Measurements from ENCODE around the gene SLC6A12.

The SLC6A12 gene

DNA sequence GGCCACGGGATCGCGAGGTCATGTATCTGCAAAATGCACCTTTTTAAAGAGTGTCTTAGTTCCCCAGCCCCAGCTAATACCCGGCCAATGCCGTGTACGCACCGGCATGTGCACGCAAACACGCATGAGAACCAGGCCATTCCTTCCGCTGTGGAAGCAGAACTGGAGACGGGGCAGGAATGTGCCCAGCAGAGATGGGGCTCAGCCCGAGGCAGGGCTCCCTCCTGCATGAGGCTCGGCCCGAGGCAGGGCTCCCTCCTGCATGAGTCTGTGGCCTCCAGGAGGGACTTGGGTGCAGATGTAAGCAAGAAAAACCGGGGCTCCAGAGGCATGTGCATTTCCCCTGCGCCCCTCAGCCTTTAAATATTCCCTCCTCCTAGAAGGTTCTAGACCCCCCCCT lies 38.2 kb downstream of the SLC6A12 start:
- no peak for DNase-seq

DNA sequence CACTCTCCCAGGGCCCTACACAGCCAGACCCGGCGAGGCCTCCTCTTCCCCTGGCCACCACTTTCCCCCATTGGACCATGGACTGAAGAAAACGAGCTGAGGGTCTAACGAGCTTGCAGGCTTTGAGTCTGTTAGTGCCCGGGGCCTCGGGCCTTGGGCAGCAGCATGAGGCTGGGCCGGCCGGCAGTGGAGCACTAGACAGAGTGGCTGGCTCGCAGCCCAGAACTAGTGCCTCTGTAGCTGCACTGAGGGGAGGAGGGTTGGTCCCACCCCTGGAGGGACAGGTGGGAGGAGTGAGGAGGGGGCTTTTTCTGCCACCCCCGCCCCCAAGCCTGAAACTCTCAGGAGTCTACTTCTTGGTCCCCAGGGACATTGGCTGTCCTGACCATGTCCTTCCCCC lies 38.7 kb downstream of the SLC6A12 start:
- no peak for DNase-seq

DNA sequence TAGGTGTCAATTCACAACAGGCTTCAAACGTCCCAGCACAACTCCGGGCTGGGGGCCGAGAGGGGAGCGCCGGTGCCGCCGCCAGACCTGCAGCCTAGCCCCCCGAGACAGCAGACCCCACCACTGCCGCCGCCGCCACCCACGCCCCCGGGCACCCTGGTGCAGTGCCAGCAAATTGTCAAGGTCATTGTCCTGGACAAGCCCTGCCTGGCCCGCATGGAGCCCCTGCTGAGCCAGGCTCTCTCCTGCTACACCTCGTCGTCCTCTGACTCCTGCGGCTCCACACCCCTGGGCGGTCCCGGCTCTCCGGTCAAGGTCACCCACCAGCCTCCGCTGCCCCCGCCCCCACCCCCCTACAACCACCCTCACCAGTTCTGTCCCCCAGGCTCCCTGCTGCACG lies 39.4 kb downstream of the SLC6A12 start:
- no peak for DNase-seq

DNA sequence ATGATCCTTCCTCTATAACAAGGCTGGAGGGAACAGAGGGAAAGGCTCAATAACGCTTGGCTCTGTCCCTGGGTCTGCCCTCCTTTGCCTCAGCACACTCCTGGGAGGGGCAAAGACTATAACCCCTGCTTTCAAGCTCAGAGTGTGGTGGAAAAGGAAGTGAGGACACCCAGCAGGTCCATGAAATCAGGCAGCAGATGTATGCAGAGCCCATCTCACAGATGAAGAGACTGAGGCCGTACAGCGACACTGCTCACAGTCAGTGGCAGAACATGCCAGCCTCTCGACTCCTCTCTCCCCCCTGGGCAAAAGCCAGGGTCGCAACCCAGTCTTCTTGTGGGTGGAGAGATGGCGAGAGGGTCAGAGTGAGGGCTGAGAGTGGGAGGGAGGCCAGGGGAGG lies 39.8 kb downstream of the SLC6A12 start:
- DNase-seq, result no peak

DNA sequence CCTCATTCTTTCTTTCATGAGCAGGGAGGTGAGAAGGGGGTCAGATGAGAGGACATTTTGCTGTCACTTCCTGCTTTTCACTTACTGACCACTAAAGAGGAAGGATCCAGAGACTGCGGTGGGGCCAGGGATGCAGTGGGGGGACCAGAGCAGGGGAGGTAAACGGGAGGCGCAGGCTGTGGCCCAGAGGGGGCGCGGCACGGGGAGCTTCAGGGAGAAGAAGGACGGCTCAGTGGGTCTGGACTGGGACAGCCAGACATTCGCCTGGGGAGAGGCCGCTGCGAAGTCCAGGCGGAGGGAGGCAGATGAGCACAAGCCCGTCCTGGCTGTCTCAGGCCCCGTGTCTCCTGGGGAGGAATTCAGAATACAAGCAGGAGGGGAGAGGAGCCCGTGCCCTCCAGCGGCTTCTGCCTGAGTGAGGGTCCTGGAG lies 41.2 kb downstream of the SLC6A12 start:
- DNase-seq, result no peak

DNA sequence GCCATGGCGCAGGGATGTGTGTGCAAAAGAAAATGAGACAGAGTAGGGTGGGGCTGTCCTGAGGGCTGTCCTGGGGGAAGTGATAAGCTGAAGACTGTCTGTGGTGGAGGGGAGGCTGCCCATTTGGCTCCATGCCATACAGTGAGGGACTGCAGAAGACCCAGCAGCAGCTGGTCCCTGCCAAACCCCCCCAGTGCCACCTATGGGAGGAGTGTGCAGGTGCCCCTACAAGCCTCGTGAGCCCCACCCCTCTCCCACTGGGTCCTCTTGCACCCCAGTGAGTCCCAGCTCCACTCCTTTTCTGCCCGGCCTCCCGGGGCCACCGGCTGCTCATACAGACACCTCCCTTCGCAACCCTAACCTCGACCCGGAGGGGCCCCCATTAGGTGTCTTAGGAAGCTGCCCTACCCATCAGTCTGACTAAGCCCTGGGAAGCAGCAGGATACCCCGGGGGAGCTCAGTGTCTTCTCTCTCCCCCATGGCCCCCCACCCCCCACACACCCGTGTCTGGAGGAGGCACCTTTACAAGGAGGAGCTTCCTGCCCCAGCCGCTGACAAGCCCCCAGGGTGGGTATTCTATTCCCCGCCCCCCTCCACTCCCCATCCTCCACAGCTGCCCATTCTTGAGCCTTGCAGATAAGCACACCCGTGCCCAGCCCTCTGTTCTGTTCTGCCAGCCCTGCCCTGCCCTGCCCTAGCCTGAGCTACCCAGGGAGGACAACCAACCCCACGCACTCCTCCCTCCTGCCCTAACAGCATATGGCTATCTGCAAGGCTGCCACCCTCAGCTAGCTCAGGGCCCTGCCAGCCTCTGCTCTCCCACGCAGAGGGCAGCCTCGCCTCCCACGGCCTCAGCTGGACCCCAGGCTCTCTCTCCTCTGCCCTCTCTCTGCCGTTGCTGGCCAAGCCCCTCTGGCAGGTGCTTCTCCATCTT lies 41.9 kb downstream of the SLC6A12 start:
- DNase-seq, result no peak

DNA sequence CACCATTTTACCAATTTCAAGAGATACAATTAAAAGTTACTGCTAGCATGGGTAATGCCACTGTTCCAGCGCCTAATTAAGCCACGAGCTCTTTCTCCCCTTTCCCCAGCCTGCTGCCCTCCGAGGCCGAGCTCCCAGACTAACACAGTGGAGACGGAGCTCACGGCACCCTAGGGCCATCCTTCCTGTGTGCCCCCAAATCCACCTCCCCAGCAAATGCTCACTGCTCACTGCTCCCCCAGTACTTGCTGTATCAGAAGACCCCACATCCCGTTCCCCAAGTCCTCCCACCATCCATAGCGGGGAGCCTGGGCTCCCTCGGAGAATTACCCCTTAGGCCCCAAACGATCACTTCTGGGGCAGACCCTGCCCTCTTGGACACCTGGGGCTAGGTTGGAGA lies 42.7 kb downstream of the SLC6A12 start:
- no peak for DNase-seq

GRCh38 chr12:170371-171225 lies 43.4 kb downstream of the SLC6A12 start:
- no peak for DNase-seq

- no peak for DNase-seq
These were observed 44.2 kb downstream of the SLC6A12 start for GRCh38 chr12:169528-170370.

DNA sequence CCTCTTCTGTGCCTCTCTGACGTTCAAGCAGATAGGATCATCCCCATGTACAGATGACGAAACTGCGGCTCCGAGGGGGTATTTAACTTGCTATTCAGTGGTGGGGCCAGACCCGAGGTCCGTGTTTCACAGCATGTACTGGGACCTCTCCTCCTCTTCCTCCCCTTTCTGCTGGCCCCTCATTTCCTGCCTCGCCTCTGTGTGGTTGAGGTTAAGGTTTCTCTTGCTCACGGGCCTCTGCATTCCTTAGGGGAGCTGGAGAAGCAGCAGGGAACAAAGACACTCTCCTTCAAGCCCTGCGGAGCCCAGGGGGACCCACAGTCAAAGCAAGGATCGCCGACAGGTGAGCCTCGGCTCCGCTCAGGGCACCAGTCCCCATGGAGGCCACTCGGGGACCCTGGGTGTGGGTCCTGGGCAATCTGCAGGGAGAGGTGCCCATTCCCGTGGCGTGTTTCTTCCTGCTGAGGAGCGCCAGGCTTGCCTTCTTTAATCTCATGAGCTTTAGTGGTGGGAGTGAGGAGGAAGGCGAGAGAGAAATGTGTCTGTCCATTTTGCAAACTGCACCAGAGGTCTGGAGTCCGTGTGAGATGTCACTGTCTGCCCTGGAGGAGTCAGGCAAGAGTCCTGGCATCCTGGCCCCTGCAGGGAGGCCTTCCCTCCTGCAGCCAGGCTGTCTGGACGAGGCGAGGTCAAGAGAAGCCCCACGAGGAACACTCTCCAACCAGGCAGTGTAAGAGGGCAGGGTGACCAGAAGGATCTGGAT lies 45.0 kb downstream of the SLC6A12 start:
- no peak for DNase-seq

- no peak for DNase-seq
These were observed 45.9 kb downstream of the SLC6A12 start for GRCh38 chr12:167959-168600.

GRCh38 chr12:166425-167075 lies 47.4 kb downstream of the SLC6A12 start:
- DNase-seq, result no peak

DNA sequence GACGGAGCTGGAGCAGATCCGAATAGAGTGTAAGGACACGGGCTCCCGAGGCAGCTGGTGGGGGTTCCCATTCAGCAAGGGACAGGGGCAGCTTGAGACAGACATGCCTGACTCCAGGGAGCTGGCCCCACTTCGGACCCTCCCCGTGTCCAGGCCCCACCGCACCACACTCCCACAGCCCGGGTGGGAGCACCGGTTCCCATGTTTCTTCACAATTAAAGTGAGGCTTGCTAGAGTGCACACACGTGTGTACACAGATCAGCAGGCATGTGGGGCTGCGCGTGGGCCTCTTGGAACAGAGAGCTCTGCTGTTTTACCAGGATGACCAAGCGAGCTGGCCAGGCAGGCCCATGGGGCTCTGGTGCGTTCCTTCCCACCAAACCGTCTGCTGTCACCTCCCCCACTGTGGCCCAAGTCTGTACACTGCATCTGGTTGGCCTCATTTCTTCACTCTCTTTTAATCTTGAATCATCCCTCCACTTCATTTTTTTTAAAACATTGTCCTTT lies 48.0 kb downstream of the SLC6A12 start:
- no peak for DNase-seq

DNA sequence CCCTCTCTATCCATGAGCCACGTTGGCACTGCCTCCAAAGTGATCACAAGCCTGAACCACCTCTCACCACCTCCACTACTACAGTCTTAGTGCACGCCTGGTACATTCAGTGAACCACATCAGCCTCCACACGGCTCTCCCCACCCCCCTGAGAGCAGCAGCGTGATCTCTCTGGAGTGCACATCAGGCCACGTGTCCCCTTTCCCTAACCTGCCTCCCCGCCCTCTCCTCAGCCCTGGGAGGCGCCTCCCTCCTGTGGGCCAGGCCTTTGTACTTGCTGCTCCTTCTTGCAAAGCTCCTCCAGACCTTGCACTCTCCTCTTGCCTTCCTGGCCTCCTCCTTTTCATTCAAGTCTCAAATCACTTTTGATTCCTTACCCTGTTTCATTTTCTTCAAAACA lies 49.8 kb downstream of the SLC6A12 start:
- no peak for DNase-seq

DNA sequence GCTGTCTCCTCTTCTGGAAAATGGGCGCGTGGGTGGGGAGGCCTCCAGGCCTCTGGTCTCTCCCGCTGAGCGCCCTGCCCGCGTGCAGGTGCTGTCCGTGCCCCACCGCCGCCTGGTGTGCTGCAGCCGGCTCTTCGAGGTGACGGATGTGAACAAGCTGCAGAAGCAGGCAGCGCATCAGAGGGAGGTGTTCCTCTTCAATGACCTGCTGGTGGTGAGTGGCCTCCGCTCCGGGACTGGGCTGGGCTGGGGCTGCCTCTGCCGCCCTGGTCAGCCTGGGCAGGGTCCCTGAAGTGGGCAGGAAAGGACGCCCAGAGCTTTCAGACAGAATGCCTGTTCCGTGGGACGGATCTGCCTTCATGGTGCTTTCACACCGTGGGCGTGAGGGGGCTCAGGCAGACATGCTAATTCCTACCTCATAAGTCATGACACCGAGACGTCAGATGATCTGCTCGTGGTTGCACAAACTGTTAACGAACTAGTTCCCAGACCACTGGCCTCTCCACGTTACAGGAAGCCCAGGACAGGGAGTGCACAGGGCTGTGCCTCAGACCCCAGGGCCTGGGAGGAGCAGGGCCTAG lies 50.5 kb downstream of the SLC6A12 start:
- no peak for DNase-seq

DNA sequence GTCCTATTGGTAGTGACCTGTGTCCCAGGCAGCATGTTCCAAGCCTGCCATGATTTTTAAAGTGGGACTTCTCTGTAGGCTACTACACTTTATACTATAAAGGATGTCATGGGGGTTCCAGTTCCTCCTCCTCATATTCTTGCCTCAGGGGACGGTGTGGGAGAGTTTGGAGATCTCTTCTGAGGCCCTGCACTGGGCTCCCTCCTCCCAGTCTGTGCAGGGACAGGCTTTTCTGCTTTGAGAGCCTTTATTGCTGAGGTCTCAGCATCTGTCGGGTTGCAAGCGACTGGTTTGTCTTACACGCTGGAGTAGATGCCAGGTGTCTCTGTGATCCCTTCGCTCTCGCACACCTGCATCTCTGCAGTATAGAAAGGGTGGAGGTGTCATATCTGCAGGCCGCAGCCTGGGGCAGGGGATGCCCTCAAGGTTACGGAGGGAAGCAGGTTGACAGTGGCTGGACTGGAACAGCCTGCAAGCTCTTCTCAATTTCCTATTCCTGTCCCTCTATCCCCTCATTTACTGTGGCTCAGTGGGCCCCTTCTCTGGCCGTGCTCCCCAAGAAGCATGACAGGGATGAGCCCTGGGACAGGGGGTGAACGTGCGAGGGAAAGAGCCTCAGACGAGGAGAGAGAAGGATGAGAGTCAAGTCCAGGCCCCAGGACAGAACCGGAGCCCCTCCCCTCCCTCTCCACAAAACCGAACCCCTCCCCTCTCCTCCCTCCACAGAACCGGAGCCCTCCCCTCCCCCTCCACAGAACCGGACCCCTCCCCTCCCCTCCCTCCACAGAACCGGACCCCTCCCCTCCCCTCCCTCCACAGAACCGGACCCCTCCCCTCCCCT lies 51.3 kb downstream of the SLC6A12 start:
- no peak for DNase-seq

- DNase-seq, result no peak
These were observed 52.1 kb downstream of the SLC6A12 start for GRCh38 chr12:161823-162222.

DNA sequence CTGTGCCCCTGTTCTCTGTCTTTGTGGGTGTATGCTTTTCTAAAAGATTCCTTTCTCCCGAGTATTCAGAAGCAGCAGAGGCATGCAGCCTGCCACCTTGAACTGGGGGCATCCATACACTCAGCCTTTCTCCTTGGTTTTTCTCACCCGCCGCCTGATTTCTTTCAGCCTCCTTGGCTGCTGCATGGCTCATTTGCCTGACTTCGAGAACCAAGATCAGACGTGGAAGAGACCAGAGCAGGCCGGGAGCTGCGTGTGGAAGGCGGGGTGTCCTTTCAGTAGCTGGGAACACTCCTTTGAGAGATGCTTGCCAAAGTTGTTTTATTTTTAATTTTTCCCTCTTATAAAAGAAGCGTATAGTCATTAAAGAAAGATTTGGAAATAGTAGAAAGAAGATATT lies 53.1 kb downstream of the SLC6A12 start:
- no peak for DNase-seq

GRCh38 chr12:159156-159782 lies 54.7 kb downstream of the SLC6A12 start:
- no peak for DNase-seq

All from stimulated activated naive CD4-positive, alpha-beta T cell treated with Interleukin-2 at 50 U/mL for 16 hours (primary cell).